Hepatocyte (in vitro differentiated cells): ENCODE measurements around the gene CAMK4. TPM values are rescaled to one million over a fixed set of nuclear protein-coding genes. Genes with fewer than 3 reads are reported as not detected.

Source experiments
- DNase-seq: peaks from one replicate; pipeline ENCODE4 v3.0.0-alpha.2; 2016; ENCODE audit warnings: low spot score
- H2AFZ ChIP-seq: fragments of 200-600 bp; sonication (generic); 2 replicates; pipeline ENCODE4 v1.6.0; 2016; ENCODE audit warnings: antibody characterized with exemption, mild to moderate bottlenecking
- H3K27ac ChIP-seq: fragments of 200-600 bp; sonication (generic); 2 replicates; pipeline ENCODE4 v1.5.1; 2016; ENCODE audit warnings: mild to moderate bottlenecking
- H3K27me3 ChIP-seq: fragments of 200-600 bp; sonication (generic); 2 replicates; pipeline ENCODE4 v1.6.1; 2016
- H3K36me3 ChIP-seq: fragments of 200-600 bp; sonication (generic); replicated peaks from 2 replicates; pipeline ENCODE4 v1.5.1; 2016; ENCODE audit warnings: low read depth; ENCODE audit not compliant: insufficient read depth
- H3K4me1 ChIP-seq: fragments of 200-600 bp; sonication (generic); 2 replicates; pipeline ENCODE4 v1.5.1; 2016; ENCODE audit warnings: mild to moderate bottlenecking, moderate library complexity; ENCODE audit not compliant: insufficient read depth
- H3K4me2 ChIP-seq: fragments of 200-600 bp; sonication (generic); 2 replicates; pipeline ENCODE4 v1.6.0; 2016
- H3K4me3 ChIP-seq: fragments of 200-600 bp; sonication (generic); 2 replicates; pipeline ENCODE4 v1.5.1; 2016; ENCODE audit warnings: mild to moderate bottlenecking
- H3K79me2 ChIP-seq: fragments of 200-600 bp; sonication (generic); 2 replicates; pipeline ENCODE4 v1.6.0; 2017; ENCODE audit warnings: mild to moderate bottlenecking
- H3K9me2 ChIP-seq: fragments of 200-600 bp; sonication (generic); replicated peaks from 2 replicates; pipeline ENCODE4 v1.6.0; 2017; ENCODE audit warnings: mild to moderate bottlenecking; ENCODE audit not compliant: insufficient read depth
- H3K9me3 ChIP-seq: fragments of 200-600 bp; sonication (generic); 2 replicates; pipeline ENCODE4 v1.5.1; 2016; ENCODE audit warnings: low read depth, mild to moderate bottlenecking
- H4K20me1 ChIP-seq: fragments of 200-600 bp; sonication (generic); 2 replicates; pipeline ENCODE4 v1.6.0; 2016; ENCODE audit warnings: mild to moderate bottlenecking; ENCODE audit not compliant: insufficient read depth, poor library complexity, severe bottlenecking
- CTCF ChIP-seq: fragments of 200-600 bp; sonication (generic); IDR thresholded peaks from 2 replicates; pipeline ENCODE4 v1.5.1; 2016; ENCODE audit warnings: antibody characterized with exemption, mild to moderate bottlenecking; ENCODE audit not compliant: poor library complexity
- EZH2 ChIP-seq: fragments of 200-600 bp; sonication (generic); IDR thresholded peaks from 2 replicates; pipeline ENCODE4 v1.6.1; 2016; ENCODE audit warnings: antibody characterized with exemption, mild to moderate bottlenecking, borderline replicate concordance
- EZH2phosphoT487 ChIP-seq: fragments of 200-600 bp; sonication (generic); IDR thresholded peaks from one replicate; pipeline ENCODE4 v1.6.1; 2018; ENCODE audit warnings: antibody characterized with exemption, mild to moderate bottlenecking, low read depth, moderate library complexity; ENCODE audit not compliant: unreplicated experiment, severe bottlenecking
- WGBS: methylation state at CpG from one replicate; pipeline ENCODE4 v1.1.6; 2016; ENCODE audit warnings: low lambda C conversion rate; ENCODE audit errors: missing lambda C conversion rate; 5-methylcytosine and 5-hydroxymethylcytosine counted together
- polyA plus RNA-seq: library from polyadenylated mRNA; unstranded; fragments of >200 nt; fragmentation: Nextera tagmentation; extraction: Ambion mirVana; gene quantifications from 2 replicates; pipeline ENCODE4 v1.2.1, GENCODE V29; 2016
- total RNA-seq: library from RNA; depleted of rRNA; stranded (reverse); fragments of >200 nt; gene quantifications from 2 replicates; pipeline ENCODE4 v1.2.3, GENCODE V29; 2014

The CAMK4 gene
- total and polyA plus RNA-seq, 2 experiments from 2014 or later: 1.0 to 3.4 TPM

DNA sequence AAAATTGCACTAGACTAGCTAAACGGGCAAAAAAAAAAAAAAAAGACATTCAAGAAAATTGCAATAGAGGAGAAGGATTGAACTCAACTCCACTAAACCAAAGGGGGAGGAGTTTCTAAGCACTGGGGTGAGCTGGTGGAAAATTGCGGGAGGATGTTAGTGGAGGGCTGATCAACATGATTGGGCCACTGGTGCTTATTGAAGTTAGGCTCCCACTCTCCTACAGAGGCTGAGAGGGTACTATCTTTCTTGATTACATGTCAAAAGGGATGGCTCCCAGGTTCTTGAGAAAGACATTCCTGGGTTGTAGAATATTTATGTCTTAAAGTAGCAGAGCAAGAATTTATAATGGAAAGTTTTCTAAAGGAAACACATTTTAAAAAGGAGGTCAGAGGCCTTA is 38.0 kb downstream of the CAMK4 start:
- DNase-seq: no peak
- Histone ChIP-seq H3K27me3 (no peaks in the 10 kb centered on the region), H3K4me3 (no peak overlapping the region), H3K4me2 (no peak overlapping the region), H3K9me2 (no peaks in the 10 kb centered on the region), H3K36me3 (no peaks in the 10 kb centered on the region), H3K4me1 (no peaks in the 10 kb centered on the region), H2AFZ (no peak overlapping the region), H4K20me1 (no peaks in the 10 kb centered on the region), H3K27ac (no peak overlapping the region), H3K9me3 (no peaks in the 10 kb centered on the region), H3K79me2 (no peaks in the 10 kb centered on the region)
- TF ChIP-seq EZH2phosphoT487 (no peak), EZH2 (no peak), CTCF (no peak)
- WGBS: 55% methylated on average over 2 of the region's 2 CpGs

GRCh38 chr5:111262815-111263214 is 38.6 kb downstream of the CAMK4 start:
- Histone ChIP-seq H3K27ac (no peak overlapping the region), H3K9me3 (no peaks in the 10 kb centered on the region), H4K20me1 (no peaks in the 10 kb centered on the region), H3K36me3 (no peaks in the 10 kb centered on the region), H3K4me3 (no peak overlapping the region), H3K9me2 (no peaks in the 10 kb centered on the region), H3K27me3 (no peaks in the 10 kb centered on the region), H3K4me2 (no peak overlapping the region), H3K79me2 (no peaks in the 10 kb centered on the region), H2AFZ (no peak overlapping the region), H3K4me1 (no peaks in the 10 kb centered on the region)
- DNase-seq: no peak
- WGBS: 88% methylated on average over 1 of the region's 1 CpG
- TF ChIP-seq EZH2 (no peak), EZH2phosphoT487 (no peak), CTCF (no peak)

DNA sequence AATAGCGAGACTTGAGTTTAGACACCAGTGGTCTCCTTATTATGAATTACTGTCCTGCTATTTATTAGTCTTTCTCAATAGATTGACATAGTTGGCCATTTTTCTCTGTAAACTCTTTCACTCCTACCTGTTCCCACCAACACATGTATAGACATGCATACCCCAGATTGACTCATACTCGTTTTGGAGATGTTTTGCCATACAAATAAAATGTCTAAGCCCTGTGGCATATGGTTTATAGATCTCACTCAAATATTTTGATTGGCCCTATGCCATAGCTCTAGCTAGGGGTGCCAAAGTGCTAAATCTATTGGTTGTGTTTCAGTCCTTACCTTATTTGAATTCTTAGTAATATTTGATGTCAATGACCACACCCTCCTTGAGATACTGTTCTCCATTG is 42.3 kb downstream of the CAMK4 start:
- TF ChIP-seq CTCF (no peak), EZH2phosphoT487 (no peak), EZH2 (no peak)
- no peak overlapping the region for H3K4me2 ChIP-seq
- no peaks in the 10 kb centered on the region for H3K9me3 ChIP-seq
- H2AFZ ChIP-seq: no peak overlapping the region
- H3K27ac ChIP-seq: no peak overlapping the region
- H3K36me3 ChIP-seq: no peaks in the 10 kb centered on the region
- H4K20me1 ChIP-seq: no peaks in the 10 kb centered on the region
- DNase-seq: no peak
- no peaks in the 10 kb centered on the region for H3K79me2 ChIP-seq
- no peaks in the 10 kb centered on the region for H3K4me1 ChIP-seq
- H3K27me3 ChIP-seq: peaks cover 3% of the 10 kb centered on the region
- WGBS: 74% methylated on average over 2 of the region's 2 CpGs
- no peaks in the 10 kb centered on the region for H3K9me2 ChIP-seq
- H3K4me3 ChIP-seq: no peak overlapping the region

DNA sequence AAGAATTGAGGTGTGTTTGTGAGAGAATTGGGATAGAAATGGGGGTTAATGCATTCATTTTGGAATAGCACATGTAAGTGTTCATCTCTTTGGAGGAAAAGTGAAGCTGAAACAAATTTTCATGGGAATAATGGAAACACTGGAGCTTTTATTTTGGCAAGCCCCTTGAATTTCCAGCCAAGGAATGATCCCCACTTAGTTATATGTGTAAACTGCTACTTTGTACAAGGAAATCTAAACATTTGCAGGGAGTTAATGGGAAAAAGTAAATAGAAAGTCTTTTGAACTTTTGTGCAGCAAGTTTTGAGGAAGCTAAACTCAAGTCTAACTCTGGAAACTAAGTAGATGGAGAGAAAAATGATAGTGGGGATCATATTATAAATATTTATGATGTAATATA is 44.1 kb downstream of the CAMK4 start:
- H3K9me3 ChIP-seq: no peaks in the 10 kb centered on the region
- no peaks in the 10 kb centered on the region for H4K20me1 ChIP-seq
- H3K27ac ChIP-seq: no peak overlapping the region
- TF ChIP-seq CTCF: no peak
- TF ChIP-seq EZH2: no peak
- no peak for TF ChIP-seq EZH2phosphoT487
- no peaks in the 10 kb centered on the region for H3K36me3 ChIP-seq
- no peaks in the 10 kb centered on the region for H3K4me1 ChIP-seq
- H3K27me3 ChIP-seq: peaks cover 3% of the 10 kb centered on the region
- no peak overlapping the region for H3K4me3 ChIP-seq
- H3K9me2 ChIP-seq: no peaks in the 10 kb centered on the region
- no peak overlapping the region for H3K4me2 ChIP-seq
- no peak overlapping the region for H2AFZ ChIP-seq
- H3K79me2 ChIP-seq: no peaks in the 10 kb centered on the region
- no peak for DNase-seq
